Vagina (tissue), 2 donors: ENCODE results near the gene ICOSLG.

Experiments used
- CTCF ChIP-seq, 3 experiments: fragments of 450-650 bp in 2 of 3; fragments of 200-600 bp in 1 of 3; sonication (generic) in 1 of 3; IDR thresholded peaks; one replicate each; pipeline ENCODE4 v1.5.1; 2017 to 2019; ENCODE audit warnings: antibody characterized with exemption in 3 of 3, mild to moderate bottlenecking in 2 of 3, moderate library complexity in 2 of 3
- POLR2A ChIP-seq, 2 donors: fragments of 450-650 bp; IDR thresholded peaks; one replicate each; pipeline ENCODE4 v1.6.1; 2017; ENCODE audit warnings: antibody characterized with exemption in 2 of 2, mild to moderate bottlenecking in 2 of 2, moderate library complexity in 2 of 2
- POLR2AphosphoS5 ChIP-seq, 2 donors: sonication (generic); formaldehyde crosslinking; IDR thresholded peaks; one replicate each; pipeline ENCODE4 v1.9.0; 2017; ENCODE audit warnings: antibody characterized with exemption in 2 of 2, mild to moderate bottlenecking in 2 of 2, low read depth in 1 of 2; ENCODE audit not compliant: insufficient read depth in 1 of 2

GRCh38 chr21:44263768-44264167, 23.0 kb upstream of the ICOSLG start:
- TF ChIP-seq CTCF (IDR thresholded peaks at IDR 0.05) (no peak), POLR2AphosphoS5 (IDR thresholded peaks at IDR 0.05; ENCODE audit: insufficient read depth in 1 of 2, low read depth in 1 of 2) (no peak), POLR2A (IDR thresholded peaks at IDR 0.05) (no peak)
